HL-60 (cell line): ENCODE results near the gene SNX18.

Experiments used
- DNase-seq, 2 experiments: peaks; one replicate each; pipeline ENCODE4 v3.0.0-alpha.2; 2010 to 2020; ENCODE audit warnings: low read depth in 1 of 2, low spot score in 1 of 2
- H3K27ac ChIP-seq: fragments of 250-450 bp; sonication (Bioruptor Pico); replicated peaks from 2 replicates; pipeline ENCODE4 v1.5.1; 2020; ENCODE audit warnings: mild to moderate bottlenecking, moderate library complexity
- H3K27me3 ChIP-seq: fragments of 250-450 bp; sonication (Bioruptor Pico); 2 replicates; pipeline ENCODE4 v1.5.1; 2021; ENCODE audit warnings: mild to moderate bottlenecking, moderate library complexity; ENCODE audit not compliant: insufficient read depth, poor library complexity, severe bottlenecking
- H3K4me3 ChIP-seq: replicated peaks from 2 replicates; pipeline ENCODE4 v1.5.1; 2011; ENCODE audit warnings: mild to moderate bottlenecking, control low read depth, low read length; ENCODE audit not compliant: insufficient read depth
- CTCF ChIP-seq: IDR thresholded peaks from one replicate; pipeline ENCODE4 v1.5.1; 2011; ENCODE audit warnings: low read length, control low read depth, inconsistent platforms; ENCODE audit not compliant: insufficient read depth
- GABPA ChIP-seq: IDR thresholded peaks from 2 replicates; pipeline ENCODE4 v1.6.1; 2012; ENCODE audit warnings: low read depth
- POLR2AphosphoS5 ChIP-seq: IDR thresholded peaks from 2 replicates; pipeline ENCODE4 v1.6.1; 2012; ENCODE audit warnings: low read depth
- SPI1 ChIP-seq: IDR thresholded peaks from 2 replicates; pipeline ENCODE4 v1.6.1; 2012; ENCODE audit warnings: low read depth, mild to moderate bottlenecking, borderline replicate concordance
- TF ChIP-seq, protein P1 (sequence below): IDR thresholded peaks from 2 replicates; pipeline ENCODE4 v1.6.1; 2012; ENCODE audit warnings: low read depth; ENCODE audit not compliant: insufficient replicate concordance

Gene SNX18

DNA sequence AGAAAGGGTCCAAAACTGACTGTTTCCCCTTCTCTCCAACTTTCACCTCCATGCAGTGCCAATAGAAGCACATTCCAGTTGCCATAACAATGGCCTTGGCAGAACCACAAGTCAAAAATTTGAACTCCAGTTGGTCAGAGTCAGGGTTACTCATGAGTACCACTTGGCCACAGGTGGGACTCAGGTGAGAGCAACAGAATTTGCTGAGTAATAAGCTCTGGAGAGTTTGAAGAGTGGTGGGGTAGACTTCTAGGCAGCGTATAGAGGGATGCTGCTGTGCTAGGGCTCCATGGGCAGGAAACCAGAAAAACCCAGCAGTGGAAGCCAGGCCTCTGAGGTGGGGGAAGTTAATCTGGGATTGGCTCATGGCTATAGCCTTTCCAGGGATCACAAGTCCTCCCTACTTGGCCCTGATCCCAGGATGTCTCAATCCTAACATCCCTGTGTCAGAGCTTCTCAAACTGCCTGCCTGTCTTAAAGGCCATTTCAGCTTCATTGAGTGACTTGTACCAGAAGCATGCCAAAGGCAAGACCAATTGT is 30.2 kb downstream of the SNX18 start:
- no peak overlapping the region for H3K27ac ChIP-seq

DNA sequence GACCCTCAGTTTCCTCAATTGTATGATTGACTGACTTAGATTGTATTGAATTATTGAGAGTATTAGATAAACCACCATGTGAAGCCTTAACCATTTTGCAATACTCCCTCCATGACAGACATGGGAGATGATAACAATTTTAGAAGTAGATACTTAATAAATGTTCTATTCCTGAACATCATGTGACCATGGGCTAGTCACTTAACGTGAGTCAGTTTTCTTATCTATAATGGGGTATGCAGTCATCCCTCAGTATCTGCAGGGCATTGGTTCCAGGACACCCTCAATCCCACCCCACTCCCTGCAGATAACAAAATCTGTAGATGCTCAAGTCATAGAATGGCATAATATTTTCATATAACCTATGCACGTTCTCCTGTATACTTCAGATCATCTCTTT is 31.0 kb downstream of the SNX18 start:
- Histone ChIP-seq H3K4me3 (no peak overlapping the region), H3K27ac (no peak overlapping the region), H3K27me3 (no peaks in the 10 kb centered on the region)
- DNase-seq: no peak
- no peak for TF ChIP-seq POLR2AphosphoS5
- no peak for TF ChIP-seq CTCF
- TF ChIP-seq SPI1: no peak
- TF ChIP-seq, protein P1, sequence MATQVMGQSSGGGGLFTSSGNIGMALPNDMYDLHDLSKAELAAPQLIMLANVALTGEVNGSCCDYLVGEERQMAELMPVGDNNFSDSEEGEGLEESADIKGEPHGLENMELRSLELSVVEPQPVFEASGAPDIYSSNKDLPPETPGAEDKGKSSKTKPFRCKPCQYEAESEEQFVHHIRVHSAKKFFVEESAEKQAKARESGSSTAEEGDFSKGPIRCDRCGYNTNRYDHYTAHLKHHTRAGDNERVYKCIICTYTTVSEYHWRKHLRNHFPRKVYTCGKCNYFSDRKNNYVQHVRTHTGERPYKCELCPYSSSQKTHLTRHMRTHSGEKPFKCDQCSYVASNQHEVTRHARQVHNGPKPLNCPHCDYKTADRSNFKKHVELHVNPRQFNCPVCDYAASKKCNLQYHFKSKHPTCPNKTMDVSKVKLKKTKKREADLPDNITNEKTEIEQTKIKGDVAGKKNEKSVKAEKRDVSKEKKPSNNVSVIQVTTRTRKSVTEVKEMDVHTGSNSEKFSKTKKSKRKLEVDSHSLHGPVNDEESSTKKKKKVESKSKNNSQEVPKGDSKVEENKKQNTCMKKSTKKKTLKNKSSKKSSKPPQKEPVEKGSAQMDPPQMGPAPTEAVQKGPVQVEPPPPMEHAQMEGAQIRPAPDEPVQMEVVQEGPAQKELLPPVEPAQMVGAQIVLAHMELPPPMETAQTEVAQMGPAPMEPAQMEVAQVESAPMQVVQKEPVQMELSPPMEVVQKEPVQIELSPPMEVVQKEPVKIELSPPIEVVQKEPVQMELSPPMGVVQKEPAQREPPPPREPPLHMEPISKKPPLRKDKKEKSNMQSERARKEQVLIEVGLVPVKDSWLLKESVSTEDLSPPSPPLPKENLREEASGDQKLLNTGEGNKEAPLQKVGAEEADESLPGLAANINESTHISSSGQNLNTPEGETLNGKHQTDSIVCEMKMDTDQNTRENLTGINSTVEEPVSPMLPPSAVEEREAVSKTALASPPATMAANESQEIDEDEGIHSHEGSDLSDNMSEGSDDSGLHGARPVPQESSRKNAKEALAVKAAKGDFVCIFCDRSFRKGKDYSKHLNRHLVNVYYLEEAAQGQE: no peak
- TF ChIP-seq GABPA: no peak

More for the DNA sequence above, 30.2 kb downstream of the SNX18 start:
- H3K4me3 ChIP-seq: no peak overlapping the region
- TF ChIP-seq GABPA: no peak
- TF ChIP-seq POLR2AphosphoS5: no peak
- TF ChIP-seq SPI1: no peak
- TF ChIP-seq, protein P1: no peak
- no peak for TF ChIP-seq CTCF
- DNase-seq: no peak
- H3K27me3 ChIP-seq: no peaks in the 10 kb centered on the region

DNA sequence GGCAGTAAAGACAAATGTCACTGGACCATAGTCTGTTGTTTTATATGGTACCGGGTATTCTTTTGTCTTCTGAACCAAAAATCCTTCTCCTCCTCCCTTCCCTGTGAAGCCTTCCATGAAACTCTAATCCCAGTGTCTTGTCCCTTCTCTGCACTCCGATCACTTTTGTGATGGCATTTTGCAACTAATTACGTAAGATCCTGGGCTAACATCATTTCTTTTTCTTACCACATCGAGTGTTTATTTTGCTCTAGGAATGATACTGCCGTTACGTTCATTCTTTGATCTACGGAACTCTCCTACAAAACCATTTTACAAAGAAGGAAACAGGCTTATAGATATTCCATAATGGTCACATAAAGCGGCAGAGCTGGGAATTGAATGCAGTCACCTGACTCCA is 33.7 kb downstream of the SNX18 start:
- Histone ChIP-seq H3K27me3 (no peaks in the 10 kb centered on the region), H3K4me3 (no peak overlapping the region), H3K27ac (no peak overlapping the region)
- DNase-seq: peak; percentile 2 to 23
- TF ChIP-seq SPI1 (no peak), POLR2AphosphoS5 (no peak), GABPA (no peak), CTCF (no peak)
- TF ChIP-seq, protein P1: no peak
